ENCODE results near the gene HSPA12B.

DNA sequence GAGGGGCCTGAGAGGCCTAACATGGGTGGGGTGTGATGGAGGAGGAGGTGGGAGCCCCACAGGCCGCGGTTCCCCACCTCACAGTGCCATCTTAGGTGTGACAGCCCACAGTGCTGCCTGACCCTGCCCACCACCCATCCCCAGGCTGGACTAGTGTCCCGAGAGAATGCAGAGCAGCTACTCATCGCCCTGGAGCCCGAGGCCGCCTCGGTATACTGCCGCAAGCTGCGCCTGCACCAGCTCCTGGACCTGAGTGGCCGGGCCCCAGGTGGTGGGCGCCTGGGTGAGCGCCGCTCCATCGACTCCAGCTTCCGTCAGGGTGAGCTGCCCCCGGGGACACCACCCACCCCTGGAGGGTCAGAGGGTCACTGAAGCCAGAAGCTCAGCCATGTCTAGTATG, 15.6 kb downstream of the HSPA12B start:
- TF ChIP-seq ARNT (IDR thresholded peaks at IDR 0.05) (no peak), FOXK2 (IDR thresholded peaks at IDR 0.05) (no peak), LEF1 (IDR thresholded peaks at IDR 0.05; ENCODE audit: borderline replicate concordance) (no peak), ELF4 (IDR thresholded peaks at IDR 0.05) (no peak), SP1 (IDR thresholded peaks at IDR 0.05) (no peak), TARDBP (IDR thresholded peaks at IDR 0.05) (no peak), BHLHE40 (IDR thresholded peaks at IDR 0.05; ENCODE audit: borderline replicate concordance) (no peak), CTBP1 (IDR thresholded peaks at IDR 0.05; ENCODE audit: borderline replicate concordance) (no peak), FOXM1 (IDR thresholded peaks at IDR 0.05; ENCODE audit: borderline replicate concordance) (no peak), SUZ12 (IDR thresholded peaks at IDR 0.05) (no peak), HDGF (IDR thresholded peaks at IDR 0.05; ENCODE audit: borderline replicate concordance) (no peak), FOXA1 (IDR thresholded peaks at IDR 0.05) (no peak)
- TF ChIP-seq, protein P1, sequence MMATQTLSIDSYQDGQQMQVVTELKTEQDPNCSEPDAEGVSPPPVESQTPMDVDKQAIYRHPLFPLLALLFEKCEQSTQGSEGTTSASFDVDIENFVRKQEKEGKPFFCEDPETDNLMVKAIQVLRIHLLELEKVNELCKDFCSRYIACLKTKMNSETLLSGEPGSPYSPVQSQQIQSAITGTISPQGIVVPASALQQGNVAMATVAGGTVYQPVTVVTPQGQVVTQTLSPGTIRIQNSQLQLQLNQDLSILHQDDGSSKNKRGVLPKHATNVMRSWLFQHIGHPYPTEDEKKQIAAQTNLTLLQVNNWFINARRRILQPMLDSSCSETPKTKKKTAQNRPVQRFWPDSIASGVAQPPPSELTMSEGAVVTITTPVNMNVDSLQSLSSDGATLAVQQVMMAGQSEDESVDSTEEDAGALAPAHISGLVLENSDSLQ (IDR thresholded peaks at IDR 0.05) = no peak
